A549 (cell line): Measurements from ENCODE around the gene TFCP2L1. TPM values are rescaled to one million over a fixed set of nuclear protein-coding genes. Genes with fewer than 3 reads are reported as not detected.

ENCODE experiments used
- ATAC-seq, 2 experiments: fragments of 200-7000 bp in 1 of 2; fragments of >200 bp in 1 of 2; cut with Nextera tagmentation in 1 of 2; cut with Tn5 transposase in 1 of 2; 3 replicates each; pipeline versions ENCODE4 v1.8.0 to v1.9.1; 2018 to 2020; ENCODE audit warnings: mild to moderate bottlenecking in 1 of 2, moderate library complexity in 1 of 2
- CTCF ChIA-PET: fragments of 300-600 bp; sonication (Branson Sonifier 250); formaldehyde crosslinking; extraction: SDS; loops from one replicate; lab custom pipeline; 2021; ENCODE audit warnings: antibody characterized with exemption, inconsistent platforms; lab: Yijun Ruan, JAX
- POLR2A ChIA-PET: fragments of 350-600 bp; formaldehyde crosslinking; extraction: SDS; loops from one replicate; lab custom pipeline; 2021; ENCODE audit warnings: antibody characterized with exemption, inconsistent platforms; lab: Yijun Ruan, JAX
- DNase-seq, 2 experiments: peaks; one replicate each; pipeline versions ENCODE4 v3.0.0 to v3.0.0-alpha.2; 2011 to 2016; ENCODE audit warnings: low read depth in 1 of 2, low spot score in 1 of 2
- FAIRE-seq: peaks from 2 replicates; lab custom pipeline; 2011; peaks lifted over from hg19 to GRCh38; lab: Jason Lieb, UNC
- H3K27ac ChIP-seq, 2 experiments: fragments of >200 bp; sonication (Bioruptor Twin); formaldehyde crosslinking; 3 replicates each; pipeline ENCODE4 v1.5.1; 2016 to 2017
- H3K4me1 ChIP-seq: fragments of >200 bp; sonication (Bioruptor Twin); formaldehyde crosslinking; 3 replicates; pipeline ENCODE4 v1.6.1; 2016
- H3K4me2 ChIP-seq: fragments of >200 bp; sonication (Bioruptor Twin); formaldehyde crosslinking; 3 replicates; pipeline ENCODE4 v1.6.1; 2016
- H3K4me3 ChIP-seq: fragments of >200 bp; sonication (Bioruptor Twin); formaldehyde crosslinking; 3 replicates; pipeline ENCODE4 v1.5.1; 2016
- H3K9me3 ChIP-seq: fragments of >200 bp; sonication (Bioruptor Twin); formaldehyde crosslinking; 3 replicates; pipeline ENCODE4 v1.6.1; 2016
- BCL3 ChIP-seq: fragments of >200 bp; sonication (Bioruptor Twin); formaldehyde crosslinking; IDR thresholded peaks from 3 replicates; pipeline ENCODE4 v1.6.1; 2016
- BHLHE40 ChIP-seq: IDR thresholded peaks from 2 replicates; pipeline ENCODE4 v1.6.1; 2012; ENCODE audit warnings: low read depth, low read length, inconsistent platforms
- CBX8 ChIP-seq: fragments of 200-600 bp; sonication (generic); IDR thresholded peaks from 2 replicates; pipeline ENCODE4 v1.6.1; 2016
- CEBPB ChIP-seq, 2 experiments: fragments of >200 bp in 1 of 2; sonication (Bioruptor Twin) in 1 of 2; formaldehyde crosslinking in 1 of 2; IDR thresholded peaks; 2 replicates each; pipeline ENCODE4 v1.6.1; 2012 to 2016
- E2F6 ChIP-seq: IDR thresholded peaks from 2 replicates; pipeline ENCODE4 v1.6.1; 2012; ENCODE audit warnings: low read depth, borderline replicate concordance
- ESRRA ChIP-seq: fragments of 150-350 bp; IDR thresholded peaks from 2 replicates; pipeline ENCODE4 v1.6.1; 2014; ENCODE audit warnings: mild to moderate bottlenecking, low read length, borderline replicate concordance
- FOSL2 ChIP-seq, 2 experiments: fragments of 450-650 bp in 1 of 2; fragments of >200 bp in 1 of 2; sonication (Bioruptor Twin) in 1 of 2; formaldehyde crosslinking; IDR thresholded peaks; 2 replicates each; pipeline versions ENCODE4 v1.5.0 to v1.6.1; 2016 to 2020; ENCODE audit warnings: mild to moderate bottlenecking in 1 of 2, moderate library complexity in 1 of 2
- GATA3 ChIP-seq: IDR thresholded peaks from 2 replicates; pipeline ENCODE4 v1.6.1; 2012; ENCODE audit warnings: borderline replicate concordance
- HDAC2 ChIP-seq: fragments of 200-600 bp; sonication (generic); IDR thresholded peaks from 2 replicates; pipeline ENCODE4 v1.6.1; 2016
- HOXA7 ChIP-seq: fragments of 250-450 bp; sonication (Bioruptor Pico); IDR thresholded peaks from 2 replicates; pipeline ENCODE4 v1.5.0; 2020; ENCODE audit warnings: mild to moderate bottlenecking, moderate library complexity
- HOXB5 ChIP-seq: fragments of 250-450 bp; sonication (Bioruptor Pico); IDR thresholded peaks from 2 replicates; pipeline ENCODE4 v1.5.0; 2020; ENCODE audit warnings: mild to moderate bottlenecking, moderate library complexity
- KDM1A ChIP-seq: fragments of 200-600 bp; sonication (generic); IDR thresholded peaks from 2 replicates; pipeline ENCODE4 v1.6.1; 2016; ENCODE audit warnings: low read depth, mild to moderate bottlenecking
- MAFK ChIP-seq: fragments of 450-650 bp; IDR thresholded peaks from 2 replicates; pipeline ENCODE4 v1.6.1; 2014; ENCODE audit not compliant: partially characterized antibody
- NFE2L2 ChIP-seq: fragments of 150-350 bp; conservative IDR thresholded peaks from 2 replicates; pipeline ENCODE4 v1.6.1; 2014; ENCODE audit warnings: low read length
- NPAS2 ChIP-seq: fragments of 250-450 bp; sonication (Bioruptor Pico); IDR thresholded peaks from 2 replicates; pipeline ENCODE4 v1.8.0; 2022; ENCODE audit warnings: mild to moderate bottlenecking, moderate library complexity, borderline replicate concordance
- PHF8 ChIP-seq: fragments of 200-600 bp; sonication (generic); IDR thresholded peaks from 2 replicates; pipeline ENCODE4 v1.6.1; 2016; ENCODE audit warnings: low read depth, mild to moderate bottlenecking, antibody characterized with exemption, moderate library complexity, borderline replicate concordance
- POLR2A ChIP-seq: IDR thresholded peaks from 2 replicates; pipeline ENCODE4 v1.6.1; 2012; ENCODE audit warnings: mild to moderate bottlenecking, low read length
- RAD21 ChIP-seq, 2 experiments: fragments of >200 bp in 1 of 2; sonication (Bioruptor Twin) in 1 of 2; formaldehyde crosslinking in 1 of 2; IDR thresholded peaks in 1 of 2; conservative IDR thresholded peaks in 1 of 2; 2 replicates in 1 of 2; 3 replicates in 1 of 2; pipeline ENCODE4 v1.6.1; 2012 to 2018; ENCODE audit warnings: inconsistent platforms in 1 of 2
- REST ChIP-seq: fragments of 200-600 bp; sonication (generic); IDR thresholded peaks from 2 replicates; pipeline ENCODE4 v1.6.1; 2016; ENCODE audit warnings: antibody characterized with exemption, mild to moderate bottlenecking, moderate library complexity
- RFX5 ChIP-seq: fragments of 450-650 bp; IDR thresholded peaks from 2 replicates; pipeline ENCODE4 v1.7.1; 2014; ENCODE audit warnings: antibody characterized with exemption, mild to moderate bottlenecking, moderate library complexity
- RNF2 ChIP-seq: fragments of 200-600 bp; sonication (generic); IDR thresholded peaks from 2 replicates; pipeline ENCODE4 v1.6.1; 2016; ENCODE audit warnings: low read depth, mild to moderate bottlenecking, antibody characterized with exemption, moderate library complexity, borderline replicate concordance
- SREBF2 ChIP-seq: fragments of 450-650 bp; IDR thresholded peaks from 2 replicates; pipeline ENCODE4 v1.6.1; 2014; ENCODE audit warnings: mild to moderate bottlenecking, moderate library complexity
- ZC3H11A ChIP-seq: fragments of 450-650 bp; IDR thresholded peaks from 2 replicates; pipeline ENCODE4 v1.6.1; 2014; ENCODE audit warnings: antibody characterized with exemption, mild to moderate bottlenecking
- ZFP36 ChIP-seq: fragments of 450-650 bp; IDR thresholded peaks from 2 replicates; pipeline ENCODE4 v1.6.1; 2014; ENCODE audit warnings: borderline replicate concordance; ENCODE audit not compliant: partially characterized antibody
- WGBS: methylation state at CpG from one replicate; pipeline ENCODE4 v1.1.6; 2017; ENCODE audit errors: missing lambda C conversion rate; 5-methylcytosine and 5-hydroxymethylcytosine counted together
- polyA plus RNA-seq, 4 experiments: library from polyadenylated mRNA; depleted of rRNA in 3 of 4; stranded (reverse); fragments of >200 nt; fragmentation: RNase III in 1 of 4; extraction: RNeasy Plus Mini Kit Qiagen cat#74134 plus additional on column Dnase treatment in 1 of 4; gene quantifications; 2 replicates in 3 of 4; 3 replicates in 1 of 4; pipeline ENCODE4 v1.2.3, GENCODE V29; 2011 to 2017

TFCP2L1 gene
- polyA plus RNA-seq, 2 of the 4 experiments (the other 2 are of a cell fraction), result 1.3 to 3.1 TPM

- H3K27ac ChIP-seq, result no peak overlapping the region; a peak in 1 of 6 replicates
- ChIA-PET CTCF (interaction anchor here (2.0 kb wide), 1 partner anchor 37 kb away, joined by 5 read pairs; no protein-coding TSS in a partner anchor), POLR2A (interaction anchor here (0.6 kb wide), 1 partner anchor 653 kb away, joined by 3 read pairs; no protein-coding TSS in a partner anchor)
- FAIRE-seq (no peak), ATAC-seq (no peak), DNase-seq (no peak)
- no peaks in the 10 kb centered on the region for H3K9me3 ChIP-seq
- no peak for TF ChIP-seq SREBF2
- no peak for TF ChIP-seq PHF8
- no peak for TF ChIP-seq RNF2
- TF ChIP-seq CBX8, result no peak
- no peak for TF ChIP-seq CEBPB (IDR thresholded peaks at IDR 0.05)
- TF ChIP-seq MAFK, result no peak
- no peak for TF ChIP-seq E2F6
- TF ChIP-seq GATA3, result no peak
- no peak for TF ChIP-seq RAD21 (conservative IDR thresholded peaks at IDR 0.05 in 1 of 2, IDR thresholded peaks at IDR 0.05 in 1 of 2)
- TF ChIP-seq POLR2A, result no peak
- no peak for TF ChIP-seq REST
- TF ChIP-seq KDM1A, result no peak
- TF ChIP-seq RFX5, result no peak
- no peak for TF ChIP-seq NFE2L2
- no peak for TF ChIP-seq FOSL2 (IDR thresholded peaks at IDR 0.05)
- no peak for TF ChIP-seq FOSL2 (CRISPR knock-in tag; IDR thresholded peaks at IDR 0.05)
- no peak for TF ChIP-seq ZC3H11A
- TF ChIP-seq BHLHE40, result no peak
- WGBS, result 76% methylated on average over 10 of the region's 12 CpGs
- H3K4me1 ChIP-seq, result no peaks in the 10 kb centered on the region
- no peak overlapping the region for H3K4me2 ChIP-seq
- no peak overlapping the region for H3K4me3 ChIP-seq
Measured at GRCh38 chr2:121260370-121261154, 24.4 kb downstream of the TFCP2L1 start.

GRCh38 chr2:121258051-121258450 is 27.0 kb downstream of the TFCP2L1 start:
- FAIRE-seq (no peak), DNase-seq (no peak), ATAC-seq (no peak)
- TF ChIP-seq ZC3H11A, result no peak
- TF ChIP-seq HOXA7 (CRISPR knock-in tag), result no peak
- TF ChIP-seq NPAS2 (CRISPR knock-in tag), result no peak
- no peak for TF ChIP-seq KDM1A
- no peak for TF ChIP-seq HDAC2
- TF ChIP-seq ZFP36, result no peak
- no peak for TF ChIP-seq BCL3
- TF ChIP-seq HOXB5 (CRISPR knock-in tag), result no peak
- TF ChIP-seq BHLHE40, result no peak
- TF ChIP-seq ESRRA, result no peak
- Histone ChIP-seq H3K27ac (no peak overlapping the region), H3K4me2 (no peak overlapping the region), H3K4me1 (no peaks in the 10 kb centered on the region), H3K4me3 (no peak overlapping the region), H3K9me3 (no peaks in the 10 kb centered on the region)
- POLR2A ChIA-PET, result no interaction called here
- 65% methylated on average over 5 of the region's 5 CpGs for WGBS
- CTCF ChIA-PET, result interaction anchor here (1.3 to 2.1 kb wide), 2 partner anchors 10 to 163 kb away, joined by 3 to 5 read pairs; no protein-coding TSS in a partner anchor
